Measurements from ENCODE around the gene DHX34. TPM values are rescaled to one million over a fixed set of nuclear protein-coding genes. Genes with fewer than 3 reads are reported as not detected.

Gene DHX34
- total RNA-seq = 21.4 TPM

GRCh38 chr19:47348819-47349795 is at the start of gene DHX34:
Gene DHX34, plus strand, starts transcription at chr19:47349315. Its CDS starts 3,716 bp downstream, at chr19:47353031.

GRCh38 chr19:47309608-47310007 is 39.5 kb upstream of the DHX34 start, which contains the start of gene C5AR1:
Gene C5AR1, plus strand, starts transcription at chr19:47309861. Its CDS starts 35 bp downstream, at chr19:47309896.

GRCh38 chr19:47331931-47332547 is 17.1 kb upstream of the DHX34 start, which contains the start of gene C5AR2:
Gene C5AR2, plus strand, starts transcription at chr19:47332175. Its CDS starts 8,625 bp downstream, at chr19:47340800.

GRCh38 chr19:47419030-47419783 is 70.1 kb downstream of the DHX34 start, which contains the start of gene MEIS3:
Gene MEIS3, minus strand, starts transcription at chr19:47419527. Its CDS starts 446 bp downstream, at chr19:47419081.

Other genes starting within 250 kb of the DHX34 start
- gene ZC3H4, start 235.5 kb upstream of the DHX34 start, total RNA-seq = 28.3 TPM
- 85.8 TPM for gene SAE1, start 218.5 kb upstream of the DHX34 start, total RNA-seq
- gene BBC3, start 118.1 kb upstream of the DHX34 start, total RNA-seq = 8.1 TPM
- gene CCDC9, start 92.8 kb upstream of the DHX34 start, total RNA-seq = 20.5 TPM
- gene INAFM1, start 74.4 kb upstream of the DHX34 start, total RNA-seq = 4.4 TPM
- 2.0 TPM for gene C5AR1, start 39.5 kb upstream of the DHX34 start, total RNA-seq
- 1.0 TPM for gene C5AR2, start 17.1 kb upstream of the DHX34 start, total RNA-seq
- 31.7 TPM for gene MEIS3, start 70.2 kb downstream of the DHX34 start, total RNA-seq
- 16.1 TPM for gene SLC8A2, start 122.6 kb downstream of the DHX34 start, total RNA-seq
- 11.7 TPM for gene KPTN, start 134.9 kb downstream of the DHX34 start, total RNA-seq
- gene NAPA, start 165.7 kb downstream of the DHX34 start, total RNA-seq = 72.6 TPM
- gene ZNF541, start 223.8 kb downstream of the DHX34 start, total RNA-seq = 0.44 TPM